PC-3 (cell line): Measurements from ENCODE around the gene NLGN2. TPM values are rescaled to one million over a fixed set of nuclear protein-coding genes. Genes with fewer than 3 reads are reported as not detected.

Experiments used
- ATAC-seq: fragments of 200-7000 bp; cut with Tn5 transposase; 2 replicates; pipeline ENCODE4 v1.9.1; 2020; ENCODE audit warnings: mild to moderate bottlenecking, moderate library complexity
- BruUV-seq: library from RNA; stranded (reverse); fragments of 400-500 nt; replicated peaks from 2 replicates; lab custom pipeline; 2021; lab: Mats Ljungman, UMichigan
- CTCF ChIA-PET: fragments of 300-600 bp; sonication (Branson Sonifier 250); formaldehyde crosslinking; loops from one replicate; lab custom pipeline; 2022; ENCODE audit warnings: antibody characterized with exemption; lab: Charles Lee
- POLR2A ChIA-PET: fragments of 300-600 bp; sonication (Branson Sonifier 250); formaldehyde crosslinking; loops from one replicate; lab custom pipeline; 2022; ENCODE audit warnings: antibody characterized with exemption; ENCODE audit not compliant: unreplicated experiment; lab: Charles Lee
- DNase-seq: peaks from one replicate; pipeline ENCODE4 v3.0.0-alpha.2; 2015
- H2AFZ ChIP-seq: fragments of 300-600 bp; sonication (generic); 2 replicates; pipeline ENCODE4 v1.6.0; 2016; ENCODE audit warnings: antibody characterized with exemption, low read length
- H3F3A ChIP-seq: fragments of 300-600 bp; sonication (generic); one replicate; pipeline ENCODE4 v1.6.0; 2017; ENCODE audit warnings: antibody characterized with exemption, low read length, control low read depth, mild to moderate bottlenecking; ENCODE audit not compliant: unreplicated experiment
- H3K27ac ChIP-seq: fragments of 300-600 bp; sonication (generic); 2 replicates; pipeline ENCODE4 v1.5.1; 2016; ENCODE audit warnings: mild to moderate bottlenecking, low read length
- H3K27me3 ChIP-seq: fragments of 300-600 bp; sonication (generic); 2 replicates; pipeline ENCODE4 v1.6.1; 2016; ENCODE audit warnings: low read length, mixed read lengths
- H3K36me3 ChIP-seq: fragments of 300-600 bp; sonication (generic); 2 replicates; pipeline ENCODE4 v1.6.1; 2016; ENCODE audit warnings: low read depth, mixed run types, low read length, mixed read lengths
- H3K4me1 ChIP-seq: fragments of 300-600 bp; sonication (generic); 2 replicates; pipeline ENCODE4 v1.5.1; 2016; ENCODE audit warnings: low read length; ENCODE audit not compliant: insufficient read depth
- H3K4me2 ChIP-seq: fragments of 300-600 bp; sonication (generic); 2 replicates; pipeline ENCODE4 v1.6.0; 2016; ENCODE audit warnings: low read length
- H3K4me3 ChIP-seq: fragments of 300-600 bp; sonication (generic); 2 replicates; pipeline ENCODE4 v1.5.1; 2016; ENCODE audit warnings: mild to moderate bottlenecking, low read length, mixed read lengths
- H3K79me2 ChIP-seq: fragments of 300-600 bp; sonication (generic); 2 replicates; pipeline ENCODE4 v1.6.1; 2017; ENCODE audit warnings: low read length, mixed read lengths
- H3K9ac ChIP-seq: fragments of 300-600 bp; sonication (generic); 2 replicates; pipeline ENCODE4 v1.6.0; 2016; ENCODE audit warnings: mild to moderate bottlenecking, low read length
- H3K9me2 ChIP-seq: fragments of 300-600 bp; sonication (generic); replicated peaks from 2 replicates; pipeline ENCODE4 v1.6.1; 2016; ENCODE audit warnings: mixed run types, low read length, mixed read lengths
- H3K9me3 ChIP-seq: fragments of 300-600 bp; sonication (generic); 2 replicates; pipeline ENCODE4 v1.6.1; 2016; ENCODE audit warnings: low read length, mixed read lengths
- H4K20me1 ChIP-seq: fragments of 300-600 bp; sonication (generic); 2 replicates; pipeline ENCODE4 v1.6.1; 2016; ENCODE audit warnings: low read length, mixed read lengths
- EZH2 ChIP-seq: fragments of 300-600 bp; sonication (generic); IDR thresholded peaks from one replicate; pipeline ENCODE4 v1.6.1; 2017; ENCODE audit warnings: antibody characterized with exemption, mild to moderate bottlenecking, low read length; ENCODE audit not compliant: unreplicated experiment
- EZH2phosphoT487 ChIP-seq: fragments of 300-600 bp; sonication (generic); IDR thresholded peaks from 2 replicates; pipeline ENCODE4 v1.6.1; 2018; ENCODE audit warnings: mild to moderate bottlenecking, antibody characterized with exemption, low read length, borderline replicate concordance
- intact Hi-C: fragments of 100-400 bp; cut with micrococcal nuclease; formaldehyde crosslinking; loops from 2 replicates; pipeline ENCODE4 v1.9.0; 2023
- total RNA-seq: library from RNA; depleted of rRNA; stranded (reverse); fragments of >200 nt; gene quantifications from 2 replicates; pipeline ENCODE4 v1.2.3, GENCODE V29; 2014
- TF ChIP-seq, protein P1 (sequence below): fragments of 300-600 bp; sonication (generic); conservative IDR thresholded peaks from 2 replicates; pipeline ENCODE4 v1.5.1; 2017; ENCODE audit warnings: antibody characterized with exemption, low read depth, mild to moderate bottlenecking, low read length

The NLGN2 gene
- total RNA-seq, 1 experiment from 2014 or later = 7.4 TPM

DNA sequence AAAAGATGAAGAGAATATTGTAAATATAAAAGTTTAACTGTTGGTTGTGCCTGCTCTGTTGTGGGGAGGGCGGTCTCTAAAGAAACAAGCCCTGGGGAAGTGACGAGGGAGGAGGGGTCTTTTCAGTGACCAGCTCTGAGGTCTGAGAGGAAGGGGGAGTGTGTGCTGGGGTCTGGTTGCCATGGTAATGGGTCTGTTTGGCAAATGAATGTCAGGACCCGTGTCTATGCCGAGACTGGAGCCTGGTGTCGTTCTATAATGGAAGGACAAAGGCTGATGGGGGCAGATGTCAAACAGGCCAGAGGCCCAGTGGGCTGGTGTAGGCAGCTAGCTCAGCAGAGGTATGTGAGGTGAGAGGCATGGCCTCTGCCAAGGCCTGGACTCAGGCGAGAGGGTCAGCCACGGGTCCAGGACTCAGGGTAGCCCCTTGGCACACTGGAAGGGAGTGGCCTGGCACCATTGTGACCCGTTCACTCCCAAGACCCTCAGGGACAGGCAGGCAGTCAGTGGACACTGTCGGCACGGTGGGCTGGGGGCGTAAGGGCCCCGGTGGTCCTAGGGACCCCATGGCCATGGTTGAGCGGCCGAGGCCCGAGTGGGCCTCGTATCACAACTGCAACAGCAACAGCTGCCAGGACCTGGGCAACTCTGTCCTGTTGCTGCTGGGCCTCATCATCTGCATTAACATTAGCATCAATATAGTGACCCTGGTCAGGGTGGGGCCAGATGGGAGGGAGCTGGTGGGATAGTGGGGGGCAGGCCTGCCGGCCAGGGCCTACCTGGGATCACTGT, 12.4 kb downstream of the NLGN2 start, which contains the start of gene SPEM1:
Gene SPEM1 (plus strand): TSS at position 506 of the 792 bp plus-strand sequence. CDS start 61 bp downstream, at position 567.
- H3F3A ChIP-seq = no peaks in the 10 kb centered on the region
- TF ChIP-seq, protein P1, sequence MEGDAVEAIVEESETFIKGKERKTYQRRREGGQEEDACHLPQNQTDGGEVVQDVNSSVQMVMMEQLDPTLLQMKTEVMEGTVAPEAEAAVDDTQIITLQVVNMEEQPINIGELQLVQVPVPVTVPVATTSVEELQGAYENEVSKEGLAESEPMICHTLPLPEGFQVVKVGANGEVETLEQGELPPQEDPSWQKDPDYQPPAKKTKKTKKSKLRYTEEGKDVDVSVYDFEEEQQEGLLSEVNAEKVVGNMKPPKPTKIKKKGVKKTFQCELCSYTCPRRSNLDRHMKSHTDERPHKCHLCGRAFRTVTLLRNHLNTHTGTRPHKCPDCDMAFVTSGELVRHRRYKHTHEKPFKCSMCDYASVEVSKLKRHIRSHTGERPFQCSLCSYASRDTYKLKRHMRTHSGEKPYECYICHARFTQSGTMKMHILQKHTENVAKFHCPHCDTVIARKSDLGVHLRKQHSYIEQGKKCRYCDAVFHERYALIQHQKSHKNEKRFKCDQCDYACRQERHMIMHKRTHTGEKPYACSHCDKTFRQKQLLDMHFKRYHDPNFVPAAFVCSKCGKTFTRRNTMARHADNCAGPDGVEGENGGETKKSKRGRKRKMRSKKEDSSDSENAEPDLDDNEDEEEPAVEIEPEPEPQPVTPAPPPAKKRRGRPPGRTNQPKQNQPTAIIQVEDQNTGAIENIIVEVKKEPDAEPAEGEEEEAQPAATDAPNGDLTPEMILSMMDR = no peak
- TF ChIP-seq EZH2phosphoT487 (no peak), EZH2 (no peak)
- H3K79me2 ChIP-seq = no peaks in the 10 kb centered on the region
- no peaks in the 10 kb centered on the region for H4K20me1 ChIP-seq
- no peak within 1 kb of the TSS for H3K4me3 ChIP-seq
- no peak for ATAC-seq
- no peak for DNase-seq
- H3K9me3 ChIP-seq = no peaks in the 10 kb centered on the region
- BruUV-seq = no TSS peak
- no peaks in the 10 kb centered on the region for H3K9me2 ChIP-seq
- ChIA-PET CTCF (no interaction called here), POLR2A (no interaction called here)
- H3K27me3 ChIP-seq = no peaks in the 10 kb centered on the region
- no peaks in the 10 kb centered on the region for H3K36me3 ChIP-seq
- intact Hi-C loops = no loop called here
- no peak within 1 kb of the TSS for H3K4me2 ChIP-seq
- no peaks in the 10 kb centered on the region for H3K4me1 ChIP-seq
- H2AFZ ChIP-seq = no peak within 1 kb of the TSS
- no peak within 1 kb of the TSS for H3K9ac ChIP-seq
- H3K27ac ChIP-seq = no peak within 1 kb of the TSS

- DNase-seq (no peak), ATAC-seq (no peak)
- H3K79me2 ChIP-seq = no peaks in the 10 kb centered on the region
- CTCF ChIA-PET = no interaction called here
- no peaks in the 10 kb centered on the region for H4K20me1 ChIP-seq
- no peak overlapping the region for H3K4me2 ChIP-seq
- H3K9me2 ChIP-seq = no peaks in the 10 kb centered on the region
- H3K4me1 ChIP-seq = no peaks in the 10 kb centered on the region
- H3K27me3 ChIP-seq = no peaks in the 10 kb centered on the region
- H3K4me3 ChIP-seq = no peak overlapping the region
- TF ChIP-seq EZH2 = no peak
- TF ChIP-seq EZH2phosphoT487 = no peak
- TF ChIP-seq, protein P1 = no peak
- no peaks in the 10 kb centered on the region for H3K36me3 ChIP-seq
- H3F3A ChIP-seq = no peaks in the 10 kb centered on the region
- intact Hi-C loops = no loop called here
- H3K9me3 ChIP-seq = no peaks in the 10 kb centered on the region
- no peak overlapping the region for H3K27ac ChIP-seq
- no TSS peak for BruUV-seq
- H2AFZ ChIP-seq = no peak overlapping the region
- POLR2A ChIA-PET = no interaction called here
- no peak overlapping the region for H3K9ac ChIP-seq
These were observed 13.5 kb downstream of the NLGN2 start for GRCh38 chr17:7421186-7421585.

DNA sequence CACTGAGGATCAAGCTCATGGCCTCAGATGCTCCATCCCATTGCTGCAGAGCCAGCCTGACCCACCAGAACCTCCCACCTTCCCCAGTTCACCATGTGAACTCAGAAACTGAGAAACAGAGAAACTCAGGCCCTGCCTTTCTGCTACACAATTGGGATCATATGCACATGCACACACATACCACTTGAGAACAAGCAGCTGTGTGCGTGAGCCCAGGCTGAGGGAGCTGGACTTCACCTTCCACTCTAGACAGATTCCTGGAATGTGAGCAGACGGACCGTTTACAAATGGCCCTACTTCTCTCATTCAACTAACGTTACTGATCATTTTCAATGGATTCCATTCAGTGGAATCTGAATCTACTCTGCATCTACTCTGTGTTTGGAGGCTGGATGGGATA, 16.0 kb downstream of the NLGN2 start:
- intact Hi-C loops = no loop called here
- H3K79me2 ChIP-seq = no peaks in the 10 kb centered on the region
- H3K4me3 ChIP-seq = no peak overlapping the region
- ATAC-seq = no peak
- no peaks in the 10 kb centered on the region for H3K9me2 ChIP-seq
- CTCF ChIA-PET = no interaction called here
- H3K27me3 ChIP-seq = no peaks in the 10 kb centered on the region
- POLR2A ChIA-PET = no interaction called here
- H3K9me3 ChIP-seq = no peaks in the 10 kb centered on the region
- H3K27ac ChIP-seq = no peak overlapping the region
- BruUV-seq = no TSS peak
- H3K4me2 ChIP-seq = no peak overlapping the region
- H3K4me1 ChIP-seq = no peaks in the 10 kb centered on the region
- no peak for DNase-seq
- TF ChIP-seq, protein P1 = no peak
- TF ChIP-seq EZH2 = no peak
- TF ChIP-seq EZH2phosphoT487 = no peak
- H3K36me3 ChIP-seq = no peaks in the 10 kb centered on the region
- no peak overlapping the region for H2AFZ ChIP-seq
- no peaks in the 10 kb centered on the region for H4K20me1 ChIP-seq
- H3F3A ChIP-seq = no peaks in the 10 kb centered on the region
- H3K9ac ChIP-seq = no peak overlapping the region
